Activated CD4-positive, CD25-positive, alpha-beta regulatory T cell treated with anti-CD3 and anti-CD28 coated beads, Interleukin-2, amount 50 U/mL, for 24 hours (primary cell): ENCODE measurements around the gene AQP6.

Source experiments
- ATAC-seq, 2 donors: fragments of 150-1000 bp; cut with Tn5 transposase; one replicate each; pipeline ENCODE4 v1.10.0; 2021; ENCODE audit warnings: mild to moderate bottlenecking in 1 of 2, moderate library complexity in 1 of 2

AQP6 gene

GRCh38 chr12:49956663-49957569 lies 15.8 kb upstream of the AQP6 start:
- no peak for ATAC-seq

- no peak for ATAC-seq
Measured at GRCh38 chr12:49957570-49957967, 15.2 kb upstream of the AQP6 start.

GRCh38 chr12:49959685-49960473 lies 12.9 kb upstream of the AQP6 start:
- no peak for ATAC-seq

DNA sequence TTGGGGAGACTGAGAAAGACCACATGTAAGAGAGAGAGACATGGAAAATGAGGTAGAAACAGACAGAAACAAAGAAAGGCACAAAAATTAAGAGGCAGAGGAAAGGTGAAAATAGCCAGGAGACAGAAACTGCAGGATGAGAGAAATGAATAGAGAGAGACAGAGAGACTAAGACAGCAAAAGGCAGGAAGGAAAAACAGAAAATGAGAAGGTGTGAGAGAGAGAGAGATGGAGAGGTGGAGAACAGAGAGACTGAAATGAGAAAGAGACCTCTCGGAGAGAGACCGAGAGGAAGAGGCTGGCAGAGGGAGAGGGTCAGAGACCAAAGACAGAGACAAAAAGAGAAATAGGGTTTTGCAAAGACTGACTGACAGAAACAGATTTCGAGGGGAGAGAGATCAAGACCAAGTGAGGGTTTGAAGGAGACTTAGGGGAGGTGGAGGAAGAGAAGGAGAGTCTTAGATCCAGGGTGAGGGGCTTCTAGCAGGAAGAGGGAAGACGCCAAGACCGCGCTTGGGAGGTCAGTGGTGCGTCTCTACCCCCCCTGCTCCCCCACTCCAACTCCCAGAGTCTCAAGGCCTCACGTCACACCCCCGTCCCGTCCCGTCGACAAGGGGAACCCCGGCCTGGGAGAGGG lies 12.2 kb upstream of the AQP6 start:
- no peak for ATAC-seq

DNA sequence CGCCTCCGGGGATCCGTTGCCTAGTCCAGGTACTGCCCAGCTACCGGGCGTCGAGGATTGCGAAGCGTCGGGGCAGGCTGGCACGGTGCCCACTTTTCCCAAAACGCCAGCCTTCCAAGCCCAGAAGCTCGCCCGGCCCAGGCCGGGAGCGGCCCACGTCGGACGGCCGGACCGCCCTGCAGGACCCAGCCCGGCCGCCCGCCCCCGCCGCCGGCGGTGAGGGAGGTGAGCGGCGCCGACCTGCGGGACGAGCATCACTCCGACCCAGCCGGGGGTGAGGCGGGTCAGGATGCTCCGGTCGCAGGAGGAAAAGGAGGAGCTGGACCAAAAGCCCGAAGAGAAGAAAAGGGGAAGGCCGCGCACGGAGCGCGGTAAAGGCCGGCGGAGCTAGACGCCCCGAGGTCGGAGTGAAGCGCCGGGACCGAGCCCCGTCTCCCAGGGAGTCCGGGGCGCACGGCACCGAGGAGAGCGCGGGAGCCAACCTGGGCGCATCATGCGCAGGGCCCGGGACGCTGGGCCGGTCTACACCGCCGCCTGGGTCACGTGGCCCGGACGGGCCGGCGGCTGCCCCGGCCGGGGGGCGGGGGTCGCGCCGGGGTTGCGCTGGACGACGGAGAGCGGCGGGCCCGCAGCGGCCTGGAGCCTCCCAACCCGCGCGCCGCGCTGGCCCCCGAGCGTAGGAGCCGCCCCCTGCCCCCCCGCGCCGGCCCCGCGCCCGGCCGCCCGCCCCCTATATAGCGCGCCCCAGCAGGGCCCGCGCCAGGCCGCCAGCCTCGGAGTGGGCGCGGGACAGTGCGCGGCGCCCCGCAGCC lies 11.4 kb upstream of the AQP6 start, which contains the start of gene AQP5:
Gene AQP5 (plus strand): TSS at position 762 of the 812 bp plus-strand sequence. CDS start 146 bp downstream, outside the sequence.
- ATAC-seq: peak in 1 of 2 donors; percentile 9

GRCh38 chr12:49961993-49962764 lies 10.6 kb upstream of the AQP6 start:
- ATAC-seq: no peak

- ATAC-seq: no peak
Measured at GRCh38 chr12:49962861-49963765, 9.6 kb upstream of the AQP6 start.

DNA sequence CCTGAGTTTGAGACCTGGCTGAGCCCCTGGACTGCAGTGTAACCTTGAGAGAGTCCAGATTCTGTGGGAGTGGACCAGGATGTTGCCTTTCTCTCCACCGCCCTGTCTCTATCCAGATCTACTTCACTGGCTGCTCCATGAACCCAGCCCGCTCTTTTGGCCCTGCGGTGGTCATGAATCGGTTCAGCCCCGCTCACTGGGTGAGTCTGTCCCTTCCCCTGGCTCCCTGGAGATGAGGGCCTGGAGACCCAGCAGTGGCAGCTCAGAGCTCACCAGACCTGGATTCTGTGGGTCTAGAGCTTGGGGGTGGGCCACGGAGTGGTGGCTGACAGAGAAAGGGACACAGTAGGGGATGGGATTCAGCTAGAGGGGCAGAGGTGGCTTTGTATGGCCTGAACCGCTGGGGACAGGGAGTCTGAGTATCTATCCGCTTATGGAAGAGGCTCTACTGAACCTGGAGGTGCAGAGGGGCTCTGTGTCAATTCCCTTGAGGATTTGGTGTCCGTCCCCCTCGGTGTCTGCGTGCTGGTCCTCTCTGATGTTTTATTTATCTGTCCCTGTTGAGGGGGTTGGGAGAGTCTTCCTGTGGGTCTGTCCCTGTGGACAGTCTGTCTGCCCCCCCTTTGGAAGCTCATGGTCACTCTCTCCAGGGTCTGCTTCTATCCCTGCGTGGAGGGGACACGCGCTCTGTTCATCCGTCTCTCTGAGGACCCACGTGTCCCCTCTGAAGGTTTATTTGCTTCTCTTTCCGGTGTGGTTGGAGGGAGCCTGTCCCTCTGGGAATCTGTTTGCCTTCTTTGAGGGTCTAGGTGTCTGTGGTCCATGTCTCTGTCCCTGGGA lies 8.6 kb upstream of the AQP6 start:
- ATAC-seq: no peak

DNA sequence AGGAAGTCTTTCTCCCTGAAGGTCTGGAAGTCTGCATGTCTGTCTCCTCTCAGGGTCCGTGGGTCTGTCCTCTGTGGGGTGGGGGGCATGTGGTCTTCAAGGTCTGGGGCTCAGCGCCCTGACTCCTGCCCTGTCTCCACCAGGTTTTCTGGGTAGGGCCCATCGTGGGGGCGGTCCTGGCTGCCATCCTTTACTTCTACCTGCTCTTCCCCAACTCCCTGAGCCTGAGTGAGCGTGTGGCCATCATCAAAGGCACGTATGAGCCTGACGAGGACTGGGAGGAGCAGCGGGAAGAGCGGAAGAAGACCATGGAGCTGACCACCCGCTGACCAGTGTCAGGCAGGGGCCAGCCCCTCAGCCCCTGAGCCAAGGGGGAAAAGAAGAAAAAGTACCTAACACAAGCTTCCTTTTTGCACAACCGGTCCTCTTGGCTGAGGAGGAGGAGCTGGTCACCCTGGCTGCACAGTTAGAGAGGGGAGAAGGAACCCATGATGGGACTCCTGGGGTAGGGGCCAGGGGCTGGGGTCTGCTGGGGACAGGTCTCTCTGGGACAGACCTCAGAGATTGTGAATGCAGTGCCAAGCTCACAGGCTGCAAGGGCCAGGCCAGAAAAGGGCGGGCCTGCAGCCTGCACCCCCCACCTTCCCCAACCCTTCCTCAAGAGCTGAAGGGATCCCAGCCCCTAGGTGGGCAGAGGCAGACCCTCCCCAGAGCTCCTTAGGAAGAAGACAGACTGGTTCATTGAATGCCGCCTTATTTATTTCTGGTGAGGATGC lies 7.7 kb upstream of the AQP6 start:
- no peak for ATAC-seq

DNA sequence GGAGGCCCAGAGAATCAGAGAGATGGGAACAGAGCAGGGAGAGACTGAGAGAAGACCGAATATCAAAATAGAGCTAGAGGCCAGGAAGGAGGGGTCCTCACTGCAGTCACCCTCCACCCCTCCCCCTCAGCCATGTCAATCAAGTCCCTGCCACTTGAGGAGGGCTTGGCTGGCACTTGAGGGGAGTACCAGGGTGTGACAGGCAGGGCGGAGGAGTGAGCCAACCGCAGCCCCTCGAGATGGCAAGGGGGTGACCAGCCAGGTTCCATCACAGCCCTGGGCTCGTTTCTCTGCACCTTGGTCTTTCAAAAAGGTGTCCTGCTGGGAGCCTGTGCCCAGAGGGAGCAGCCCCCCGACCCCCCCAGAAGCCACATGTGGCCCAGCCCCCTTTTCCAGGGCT lies 6.9 kb upstream of the AQP6 start:
- no peak for ATAC-seq

DNA sequence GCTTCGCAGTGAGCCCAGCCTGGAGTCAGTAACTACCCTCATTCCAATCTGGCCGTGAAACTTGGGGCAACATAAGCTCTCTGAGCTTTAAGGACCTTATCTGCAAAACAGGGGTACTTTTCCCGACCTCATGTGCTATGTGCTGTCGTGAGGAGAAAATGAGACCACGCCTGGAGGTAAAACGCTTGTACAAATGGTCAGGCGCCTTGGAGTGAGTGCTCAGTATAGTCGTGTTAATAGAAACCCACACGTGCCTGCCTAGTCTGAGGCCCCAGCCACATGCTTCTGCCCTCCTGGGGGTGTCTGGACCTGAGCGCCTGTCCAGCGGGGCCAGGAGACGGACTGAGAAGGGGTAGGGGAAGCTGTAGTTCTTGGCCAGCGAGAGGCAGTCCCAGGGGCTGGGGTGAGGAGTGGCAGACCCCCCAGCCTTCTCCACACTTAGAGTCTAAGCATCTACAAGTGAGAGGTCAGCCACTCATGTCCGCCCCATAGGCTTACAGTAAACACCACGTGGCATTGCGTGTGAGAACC lies 6.2 kb upstream of the AQP6 start:
- no peak for ATAC-seq

GRCh38 chr12:49967042-49967776 lies 5.5 kb upstream of the AQP6 start:
- ATAC-seq: peak; percentile 84 to 85

GRCh38 chr12:49967777-49968250 lies 4.9 kb upstream of the AQP6 start:
- ATAC-seq: peak in 1 of 2 donors; percentile 2

GRCh38 chr12:49968471-49968870 lies 4.3 kb upstream of the AQP6 start:
- ATAC-seq: no peak

GRCh38 chr12:49969027-49969426 lies 3.7 kb upstream of the AQP6 start:
- no peak for ATAC-seq

- no peak for ATAC-seq
Measured at GRCh38 chr12:49969651-49970429, 2.9 kb upstream of the AQP6 start.

DNA sequence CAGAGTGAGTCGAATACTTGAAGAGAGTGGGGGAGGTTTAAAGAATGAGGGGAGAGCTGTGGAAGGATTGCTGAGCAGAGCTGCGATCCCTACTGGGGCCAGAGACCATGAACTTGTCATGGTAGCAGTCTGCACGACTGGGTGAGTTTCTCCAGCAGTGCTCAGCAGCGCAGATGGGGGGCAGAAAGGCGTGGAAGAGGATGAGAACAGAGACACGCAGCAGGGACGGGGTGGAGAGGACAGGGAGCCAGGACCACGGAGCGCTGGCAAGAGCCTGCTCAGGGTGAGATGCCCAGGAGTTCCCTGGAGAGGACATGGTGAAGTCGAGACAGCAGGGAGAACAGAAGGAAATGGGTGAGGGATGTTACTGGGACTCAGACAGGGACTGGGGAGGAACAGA lies 2.1 kb upstream of the AQP6 start:
- no peak for ATAC-seq
